Endothelial cell (in vitro differentiated cells): ENCODE data around the gene PGM2. TPM values are rescaled to one million over a fixed set of nuclear protein-coding genes. Genes with fewer than 3 reads are reported as not detected.
A peak's percentile ranks its signal among the peaks of the same experiment; 100 is the strongest.

Experiments
- DNase-seq: peaks from one replicate; pipeline ENCODE4 v3.0.0; 2021; ENCODE audit warnings: low spot score
- H3K27ac Mint-ChIP-seq: one replicate; pipeline ENCODE4 v1.8.0; 2021; ENCODE audit warnings: mixed read lengths, inconsistent platforms; ENCODE audit not compliant: unreplicated experiment
- H3K27me3 Mint-ChIP-seq: one replicate; pipeline ENCODE4 v1.8.0; 2021; ENCODE audit warnings: mild to moderate bottlenecking, moderate library complexity, mixed read lengths, inconsistent platforms; ENCODE audit not compliant: unreplicated experiment
- H3K36me3 Mint-ChIP-seq: one replicate; pipeline ENCODE4 v1.8.0; 2021; ENCODE audit warnings: mild to moderate bottlenecking, low read depth, mixed read lengths, inconsistent platforms; ENCODE audit not compliant: unreplicated experiment
- H3K4me1 Mint-ChIP-seq: one replicate; pipeline ENCODE4 v1.8.0; 2021; ENCODE audit warnings: mild to moderate bottlenecking, mixed read lengths, inconsistent platforms; ENCODE audit not compliant: unreplicated experiment
- H3K4me3 Mint-ChIP-seq: one replicate; pipeline ENCODE4 v1.8.0; 2021; ENCODE audit warnings: mild to moderate bottlenecking, mixed read lengths, inconsistent platforms; ENCODE audit not compliant: unreplicated experiment
- H3K9me3 Mint-ChIP-seq: one replicate; pipeline ENCODE4 v1.8.0; 2021; ENCODE audit warnings: mixed read lengths, inconsistent platforms; ENCODE audit not compliant: unreplicated experiment
- CTCF ChIP-seq: fragments of 200-600 bp; sonication (generic); IDR thresholded peaks from one replicate; pipeline ENCODE4 v1.5.0; 2021; ENCODE audit warnings: antibody characterized with exemption; ENCODE audit not compliant: unreplicated experiment
- total RNA-seq: library from RNA; stranded (reverse); fragmentation: NEBNext Ultra II Directional; extraction: Animal tissue kit (Norgen Biotek cat#: 25700); gene quantifications from one replicate; pipeline ENCODE4 v1.2.1, GENCODE V29; 2021; ENCODE audit not compliant: unreplicated experiment

PGM2 gene
- total RNA-seq, 1 donor from 2014 or later: 16.6 TPM

DNA sequence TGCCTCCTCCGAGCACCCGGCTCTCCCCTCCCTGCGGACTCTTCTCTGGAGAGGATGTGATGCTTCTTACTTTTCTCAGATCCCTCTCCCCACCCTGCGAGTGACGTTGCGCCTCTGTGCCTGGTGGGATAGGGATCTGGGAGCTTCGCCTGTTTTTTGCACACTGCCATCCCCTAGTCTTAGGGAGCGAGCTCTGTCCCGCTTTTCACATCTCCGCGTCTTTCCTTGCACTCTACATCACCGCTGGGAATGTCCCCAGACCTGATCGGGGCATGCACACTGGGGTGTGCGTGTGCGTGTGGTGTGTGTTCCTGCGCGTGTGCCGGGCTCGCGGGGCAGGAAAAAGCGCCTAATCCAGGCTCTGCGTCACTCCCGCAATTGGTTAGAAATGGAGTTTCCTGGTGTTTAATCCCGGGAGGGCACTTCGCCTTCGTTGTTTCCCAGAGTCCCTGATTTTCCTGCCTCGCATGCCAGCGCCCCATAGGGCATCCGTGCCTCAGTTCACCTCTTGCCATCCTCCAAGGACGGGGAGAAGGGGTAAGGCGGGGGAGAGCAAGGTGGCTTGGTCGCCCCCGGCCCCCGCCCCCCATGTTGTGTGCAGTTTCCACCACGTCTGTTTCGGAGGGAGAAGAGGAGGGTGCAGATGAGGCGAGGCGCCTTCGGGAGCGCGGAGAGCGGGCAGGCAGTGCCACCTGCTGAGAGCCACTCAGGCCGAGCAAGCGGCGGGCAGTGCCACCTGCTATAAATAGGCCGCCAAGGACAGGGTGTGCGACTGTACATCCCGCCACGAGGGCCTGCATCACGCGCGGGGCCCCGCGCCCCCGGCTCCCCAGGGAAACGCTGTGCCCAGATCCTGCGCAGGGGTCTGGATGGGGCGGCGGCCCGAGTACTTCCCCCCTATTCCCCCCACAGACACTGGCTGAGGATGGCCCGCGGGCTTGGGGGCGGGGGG is 63.6 kb downstream of the PGM2 start:
- peak overlapping the region; percentile 84 for H3K4me3 Mint-ChIP-seq
- H3K27me3 Mint-ChIP-seq: peaks cover 17% of the 10 kb centered on the region
- no peak overlapping the region for H3K27ac Mint-ChIP-seq
- DNase-seq: peak; percentile 13
- no peaks in the 10 kb centered on the region for H3K36me3 Mint-ChIP-seq
- no peaks in the 10 kb centered on the region for H3K9me3 Mint-ChIP-seq
- H3K4me1 Mint-ChIP-seq: peaks cover 4% of the 10 kb centered on the region
- no peak for TF ChIP-seq CTCF

DNA sequence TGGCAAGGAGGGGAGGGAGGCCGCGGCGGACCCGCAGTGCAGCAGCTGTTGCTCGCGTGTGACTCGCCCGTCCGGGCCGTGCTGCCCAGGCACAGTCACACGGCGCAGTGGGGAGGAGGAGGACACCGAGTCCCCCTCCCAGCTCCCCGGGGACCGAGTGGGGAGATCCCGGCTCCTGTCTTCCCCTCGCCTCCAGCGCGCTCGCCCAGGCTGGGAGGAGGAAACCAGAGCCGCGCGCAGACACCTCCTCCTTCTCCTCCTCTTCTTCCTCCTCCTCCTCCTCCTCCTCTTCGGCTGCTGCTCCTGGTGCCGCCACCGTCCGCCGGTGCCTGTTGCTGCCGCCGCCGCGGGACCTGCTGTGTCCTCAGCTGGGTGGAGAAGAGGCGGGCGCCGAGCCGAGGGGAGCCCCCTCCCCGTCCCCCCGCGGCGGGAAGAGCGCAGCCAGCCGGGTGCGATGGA is 64.3 kb downstream of the PGM2 start, which contains the start of gene TBC1D1:
Gene TBC1D1, plus strand, starts transcription at position 284 of the 459 bp plus-strand sequence. CDS start 11,012 bp downstream, outside the sequence.
- Mint-ChIP-seq H3K27me3 (peaks cover 17% of the 10 kb centered on the region), H3K4me3 (peak within 1 kb of the TSS; percentile 84), H3K27ac (no peak within 1 kb of the TSS), H3K36me3 (no peaks in the 10 kb centered on the region), H3K9me3 (no peaks in the 10 kb centered on the region), H3K4me1 (peaks cover 4% of the 10 kb centered on the region)
- TF ChIP-seq CTCF: no peak
- peak; percentile 13 for DNase-seq

DNA sequence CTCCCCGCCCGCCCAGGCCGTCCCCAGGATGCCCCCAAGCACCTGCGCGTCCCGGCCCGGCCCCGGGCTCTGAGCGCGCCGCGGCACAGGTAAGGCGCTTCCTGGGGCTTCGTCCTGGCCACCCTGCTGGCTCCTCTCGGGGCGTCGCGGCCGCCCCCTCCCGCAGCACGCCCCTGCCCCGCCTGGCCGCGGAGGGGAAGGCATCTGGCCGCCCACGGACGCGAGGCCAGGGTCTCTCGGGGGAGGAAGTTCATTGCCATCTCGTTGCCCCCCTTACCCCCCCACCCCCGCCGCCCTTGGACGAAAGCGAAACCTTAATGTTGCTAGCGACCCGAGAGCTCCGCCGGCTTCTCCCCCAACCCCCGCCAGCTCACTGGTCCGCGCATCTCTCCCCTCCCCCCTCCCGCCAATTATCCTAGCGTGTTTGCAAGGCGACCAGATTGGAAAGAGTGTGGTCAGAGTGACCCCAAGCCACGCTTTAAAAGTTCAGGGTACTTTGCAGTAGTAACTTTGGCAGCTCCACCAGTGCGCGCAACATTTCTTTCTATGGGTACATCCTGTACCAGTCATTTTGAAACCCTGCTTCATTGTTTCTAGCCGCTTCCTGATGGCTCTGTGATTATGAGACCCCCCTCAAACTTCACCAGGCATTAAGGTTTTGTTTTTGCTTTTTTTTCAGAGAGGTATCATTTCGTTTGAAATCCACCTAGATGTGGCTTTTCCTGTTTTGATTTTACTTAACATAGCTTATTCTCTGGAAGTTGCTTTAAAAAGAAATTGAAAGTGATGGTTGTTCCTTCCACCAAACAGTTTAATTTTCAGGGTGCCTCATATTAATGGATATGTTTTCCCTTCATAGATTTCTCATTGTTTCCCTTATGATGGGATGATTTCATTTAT is 65.0 kb downstream of the PGM2 start:
- no peak for TF ChIP-seq CTCF
- H3K27me3 Mint-ChIP-seq: peaks cover 17% of the 10 kb centered on the region
- no peaks in the 10 kb centered on the region for H3K36me3 Mint-ChIP-seq
- peak overlapping the region; percentile 84 for H3K4me3 Mint-ChIP-seq
- H3K27ac Mint-ChIP-seq: no peak overlapping the region
- peaks cover 4% of the 10 kb centered on the region for H3K4me1 Mint-ChIP-seq
- peak; percentile 11 for DNase-seq
- no peaks in the 10 kb centered on the region for H3K9me3 Mint-ChIP-seq

- peak overlapping the region; percentile 36 for H3K27ac Mint-ChIP-seq
- no peaks in the 10 kb centered on the region for H3K9me3 Mint-ChIP-seq
- TF ChIP-seq CTCF: no peak
- no peak overlapping the region for H3K4me3 Mint-ChIP-seq
- no peak for DNase-seq
- no peaks in the 10 kb centered on the region for H3K36me3 Mint-ChIP-seq
- peaks cover 4% of the 10 kb centered on the region for H3K4me1 Mint-ChIP-seq
- peaks cover 17% of the 10 kb centered on the region for H3K27me3 Mint-ChIP-seq
These were observed 66.2 kb downstream of the PGM2 start for GRCh38 chr4:37892641-37893040.
